OCI-LY7 (cell line): ENCODE results near the gene RASEF. TPM values are rescaled to one million over a fixed set of nuclear protein-coding genes. Genes with fewer than 3 reads are reported as not detected.

ENCODE experiments used
- BruUV-seq: library from RNA; stranded (reverse); fragments of 400-500 nt; replicated peaks from 2 replicates; lab custom pipeline; 2021; lab: Mats Ljungman, UMichigan
- CTCF ChIA-PET: fragments of 300-600 bp; sonication (Branson Sonifier 250); formaldehyde crosslinking; loops from one replicate; lab custom pipeline; 2022; ENCODE audit warnings: antibody characterized with exemption; ENCODE audit not compliant: unreplicated experiment; lab: Charles Lee
- POLR2A ChIA-PET: fragments of 300-600 bp; sonication (Branson Sonifier 250); formaldehyde crosslinking; loops from one replicate; lab custom pipeline; 2022; ENCODE audit warnings: antibody characterized with exemption; lab: Charles Lee
- DNase-seq: peaks from one replicate; pipeline ENCODE4 v3.0.0-alpha.2; 2015; ENCODE audit warnings: low spot score
- H2AFZ ChIP-seq: fragments of 200-600 bp; sonication (generic), shearing (Covaris generic); 2 replicates; pipeline ENCODE4 v1.6.1; 2014; ENCODE audit warnings: mild to moderate bottlenecking, antibody characterized with exemption, low read length, moderate library complexity
- H3K27ac ChIP-seq: fragments of 200-600 bp; sonication (generic); 2 replicates; pipeline ENCODE4 v1.5.1; 2014; ENCODE audit warnings: mixed run types, low read depth, mild to moderate bottlenecking, moderate library complexity, low read length, inconsistent platforms; ENCODE audit not compliant: poor library complexity, severe bottlenecking
- H3K36me3 ChIP-seq: fragments of 200-600 bp; sonication (generic); 2 replicates; pipeline ENCODE4 v1.6.1; 2014; ENCODE audit warnings: mild to moderate bottlenecking, antibody characterized with exemption, low read length, moderate library complexity, mixed read lengths; ENCODE audit not compliant: insufficient read depth
- H3K4me1 ChIP-seq: fragments of 200-600 bp; sonication (generic); 2 replicates; pipeline ENCODE4 v1.5.1; 2014; ENCODE audit warnings: mild to moderate bottlenecking, low read length; ENCODE audit not compliant: insufficient read depth, poor library complexity, severe bottlenecking
- H3K4me2 ChIP-seq: fragments of 200-600 bp; sonication (generic); 2 replicates; pipeline ENCODE4 v1.6.1; 2014; ENCODE audit warnings: mild to moderate bottlenecking, low read length
- H3K4me3 ChIP-seq: fragments of 200-600 bp; sonication (generic); 2 replicates; pipeline ENCODE4 v1.5.1; 2014; ENCODE audit warnings: mild to moderate bottlenecking, low read depth, low read length; ENCODE audit not compliant: poor library complexity, severe bottlenecking
- H3K79me2 ChIP-seq: fragments of 200-600 bp; sonication (generic); 2 replicates; pipeline ENCODE4 v1.6.1; 2016; ENCODE audit warnings: low read depth, mild to moderate bottlenecking, low read length, moderate library complexity, mixed read lengths; ENCODE audit not compliant: insufficient read depth
- H3K9me2 ChIP-seq: fragments of 200-600 bp; sonication (generic); 2 replicates; pipeline ENCODE4 v1.6.1; 2016; ENCODE audit warnings: mild to moderate bottlenecking, low read length, mixed read lengths; ENCODE audit not compliant: insufficient read depth
- H3K9me3 ChIP-seq: fragments of 200-600 bp; sonication (generic); 2 replicates; pipeline ENCODE4 v1.6.1; 2014; ENCODE audit warnings: mild to moderate bottlenecking, mixed run types, low read length, mixed read lengths
- H4K20me1 ChIP-seq: fragments of 200-600 bp; sonication (generic); 2 replicates; pipeline ENCODE4 v1.6.1; 2014; ENCODE audit warnings: mild to moderate bottlenecking, antibody characterized with exemption, low read length, moderate library complexity, mixed read lengths; ENCODE audit not compliant: insufficient read depth
- CTCF ChIP-seq: fragments of 200-600 bp; sonication (generic); conservative IDR thresholded peaks from 2 replicates; pipeline ENCODE4 v1.5.1; 2014; ENCODE audit warnings: mild to moderate bottlenecking, antibody characterized with exemption, low read length, moderate library complexity, mixed read lengths
- EZH2phosphoT487 ChIP-seq: fragments of 200-600 bp; sonication (generic); IDR thresholded peaks from 2 replicates; pipeline ENCODE4 v1.6.1; 2018; ENCODE audit warnings: low read depth, borderline replicate concordance, mild to moderate bottlenecking, mixed run types, antibody characterized with exemption, low read length, moderate library complexity, mixed read lengths
- intact Hi-C: fragments of 100-400 bp; cut with micrococcal nuclease; formaldehyde crosslinking; loops from one replicate; pipeline ENCODE4 v1.10.0; 2022; ENCODE audit not compliant: unreplicated experiment
- total RNA-seq, 2 experiments: library from RNA; depleted of rRNA in 1 of 2; stranded (reverse); fragments of >200 nt in 1 of 2; shearing (Covaris generic) in 1 of 2; gene quantifications; 2 replicates each; pipeline ENCODE4 v1.2.3, GENCODE V29; 2014 to 2022

The RASEF gene
- total RNA-seq, 2 experiments from 2014 or later: not detected

- H3K4me3 ChIP-seq: no peak overlapping the region
- H4K20me1 ChIP-seq: no peaks in the 10 kb centered on the region
- CTCF ChIA-PET: no interaction called here
- POLR2A ChIA-PET: no interaction called here
- H3K4me2 ChIP-seq: no peak overlapping the region
- no peaks in the 10 kb centered on the region for H3K9me3 ChIP-seq
- BruUV-seq: no TSS peak
- H3K79me2 ChIP-seq: no peaks in the 10 kb centered on the region
- no peaks in the 10 kb centered on the region for H3K4me1 ChIP-seq
- no peak for DNase-seq
- H3K9me2 ChIP-seq: no peaks in the 10 kb centered on the region
- intact Hi-C loops: no loop called here
- no peak overlapping the region for H2AFZ ChIP-seq
- H3K36me3 ChIP-seq: no peaks in the 10 kb centered on the region
- TF ChIP-seq CTCF (no peak), EZH2phosphoT487 (no peak)
- no peak overlapping the region for H3K27ac ChIP-seq
These were observed 7.3 kb upstream of the RASEF start for GRCh38 chr9:83070261-83070660.

GRCh38 chr9:83069651-83070050, 6.7 kb upstream of the RASEF start:
- no TSS peak for BruUV-seq
- no peak for DNase-seq
- no peak for TF ChIP-seq EZH2phosphoT487
- no peak for TF ChIP-seq CTCF
- H3K9me3 ChIP-seq: no peaks in the 10 kb centered on the region
- no peak overlapping the region for H3K27ac ChIP-seq
- no peaks in the 10 kb centered on the region for H4K20me1 ChIP-seq
- no peaks in the 10 kb centered on the region for H3K79me2 ChIP-seq
- H3K36me3 ChIP-seq: no peaks in the 10 kb centered on the region
- no peak overlapping the region for H3K4me3 ChIP-seq
- CTCF ChIA-PET: no interaction called here
- no peaks in the 10 kb centered on the region for H3K9me2 ChIP-seq
- no peak overlapping the region for H2AFZ ChIP-seq
- intact Hi-C loops: no loop called here
- H3K4me2 ChIP-seq: no peak overlapping the region
- POLR2A ChIA-PET: no interaction called here
- H3K4me1 ChIP-seq: no peaks in the 10 kb centered on the region

- H3K36me3 ChIP-seq: no peaks in the 10 kb centered on the region
- no peak overlapping the region for H3K4me2 ChIP-seq
- no peaks in the 10 kb centered on the region for H3K9me2 ChIP-seq
- no peak for DNase-seq
- no peak overlapping the region for H2AFZ ChIP-seq
- intact Hi-C loops: no loop called here
- no peaks in the 10 kb centered on the region for H3K4me1 ChIP-seq
- no peak for TF ChIP-seq EZH2phosphoT487
- no peak for TF ChIP-seq CTCF
- no peak overlapping the region for H3K27ac ChIP-seq
- H3K9me3 ChIP-seq: no peaks in the 10 kb centered on the region
- no peaks in the 10 kb centered on the region for H4K20me1 ChIP-seq
- ChIA-PET POLR2A (interaction anchor here (0.8 kb wide), 1 partner anchor 1566 kb away, joined by 3 read pairs; no protein-coding TSS in a partner anchor), CTCF (no interaction called here)
- BruUV-seq: no TSS peak
- H3K4me3 ChIP-seq: no peak overlapping the region
- no peaks in the 10 kb centered on the region for H3K79me2 ChIP-seq
These were observed 5.5 kb upstream of the RASEF start for GRCh38 chr9:83068414-83068813.
